GM18505 (cell line): ENCODE data around the gene LIPT2.
A peak's percentile ranks its signal among the peaks of the same experiment; 100 is the strongest.
"Not testable (repeated sequence)": the region's sequence is repeated elsewhere in the genome, so short reads cannot be mapped to it uniquely, and the experiment has no call there.

ENCODE experiments used
- ATAC-seq: cut with Tn5 transposase; IDR thresholded peaks from one replicate; pipeline ENCODE4 v1.9.1; 2021; ENCODE audit not compliant: unreplicated experiment
- POLR2A ChIP-seq: IDR thresholded peaks from 4 replicates; pipeline ENCODE4 v1.6.1; 2011; ENCODE audit warnings: borderline replicate concordance; ENCODE audit not compliant: insufficient read depth, insufficient read length; ENCODE audit errors: extremely low read depth

Gene LIPT2

DNA sequence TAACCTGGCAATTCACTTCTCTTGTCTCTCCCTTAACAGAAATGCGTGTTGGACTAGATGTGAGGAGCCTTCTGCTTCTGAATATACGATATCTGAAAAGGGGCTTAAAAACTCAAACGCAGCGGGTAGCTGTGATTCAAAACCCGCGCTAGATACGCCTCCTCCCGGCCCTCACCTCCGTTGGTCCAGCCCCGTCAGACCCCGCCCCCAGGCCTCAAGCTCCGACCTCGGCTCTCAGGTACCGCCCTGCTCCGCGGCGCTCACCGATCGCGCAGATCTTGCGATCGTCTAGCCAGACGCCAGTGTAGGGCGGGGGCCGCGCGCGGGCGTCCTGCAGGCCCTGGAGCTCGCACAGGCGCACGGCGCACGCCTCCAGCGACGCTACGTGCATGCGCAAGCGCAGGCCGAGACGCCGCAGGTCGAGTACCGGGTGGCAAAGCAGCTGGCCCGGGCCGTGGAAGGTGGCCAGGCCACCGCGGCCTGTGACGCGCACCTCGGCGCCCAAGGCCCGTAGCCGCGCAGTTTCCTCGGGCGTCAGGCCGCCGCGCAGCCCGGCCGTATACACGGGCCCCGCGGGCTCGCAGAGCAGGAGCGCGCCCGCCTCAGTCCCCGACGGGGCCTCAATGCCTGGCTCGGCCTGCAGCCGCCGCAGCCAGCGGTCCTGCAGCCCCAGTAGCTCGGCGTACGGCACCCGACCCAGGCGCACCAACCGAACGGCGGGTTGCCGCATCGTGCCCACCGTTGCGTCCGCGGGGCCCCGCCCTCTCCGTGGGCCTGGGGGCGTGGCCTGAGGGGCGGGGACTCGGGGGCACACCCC, at the start of gene LIPT2:
Gene LIPT2 (minus strand): TSS at position 751 of the 817 bp plus-strand sequence. CDS start 21 bp downstream, at position 730.
- peak; percentile 89 for TF ChIP-seq POLR2A
- ATAC-seq, result peak; percentile 95

GRCh38 chr11:74541466-74541865, 47.9 kb upstream of the LIPT2 start:
- TF ChIP-seq POLR2A, result no peak
- no peak for ATAC-seq

- no peak for TF ChIP-seq POLR2A
- no peak for ATAC-seq
Measured at GRCh38 chr11:74540270-74540669, 46.7 kb upstream of the LIPT2 start.

GRCh38 chr11:74538680-74539079, 45.2 kb upstream of the LIPT2 start:
- ATAC-seq, result no peak
- no peak for TF ChIP-seq POLR2A

GRCh38 chr11:74535371-74536160, 42.0 kb upstream of the LIPT2 start:
- ATAC-seq, result no peak
- TF ChIP-seq POLR2A, result no peak

GRCh38 chr11:74534946-74535275, 41.4 kb upstream of the LIPT2 start:
- ATAC-seq, result not testable (repeated sequence)

DNA sequence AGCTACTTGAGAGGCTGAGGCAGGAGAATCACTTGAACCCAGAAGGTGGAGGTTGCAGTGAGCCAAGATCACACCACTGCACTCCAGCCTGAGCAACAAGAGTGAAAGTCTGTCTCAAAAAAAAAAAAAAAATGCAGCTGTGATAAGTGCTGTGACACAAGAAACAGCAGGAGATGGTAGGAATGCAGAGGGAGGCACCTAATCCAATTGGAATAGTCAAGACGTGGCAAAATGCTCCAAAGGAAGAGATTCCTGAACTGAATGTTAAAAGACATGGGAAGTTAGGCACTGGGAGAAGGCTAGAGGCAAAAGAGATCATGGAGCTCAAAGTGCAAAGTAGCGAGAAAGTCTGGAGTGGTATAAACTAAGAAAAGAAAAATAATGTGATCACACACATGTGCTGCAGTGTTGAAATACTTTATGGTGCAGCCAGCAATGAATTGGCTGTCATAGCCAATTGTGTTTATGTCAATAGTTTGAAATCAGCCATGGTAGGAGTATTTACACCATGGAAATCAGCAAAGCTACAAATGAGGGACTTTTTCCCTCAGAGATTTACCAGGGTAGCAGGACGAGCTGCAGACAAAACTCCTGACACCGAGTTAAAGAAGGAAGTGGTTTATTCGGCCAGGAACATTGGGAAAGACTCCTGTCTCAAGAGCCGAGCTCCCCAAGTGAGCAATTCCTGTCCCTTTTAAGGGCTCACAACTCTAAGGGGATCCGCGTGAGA, 40.9 kb upstream of the LIPT2 start:
- ATAC-seq, result no peak

DNA sequence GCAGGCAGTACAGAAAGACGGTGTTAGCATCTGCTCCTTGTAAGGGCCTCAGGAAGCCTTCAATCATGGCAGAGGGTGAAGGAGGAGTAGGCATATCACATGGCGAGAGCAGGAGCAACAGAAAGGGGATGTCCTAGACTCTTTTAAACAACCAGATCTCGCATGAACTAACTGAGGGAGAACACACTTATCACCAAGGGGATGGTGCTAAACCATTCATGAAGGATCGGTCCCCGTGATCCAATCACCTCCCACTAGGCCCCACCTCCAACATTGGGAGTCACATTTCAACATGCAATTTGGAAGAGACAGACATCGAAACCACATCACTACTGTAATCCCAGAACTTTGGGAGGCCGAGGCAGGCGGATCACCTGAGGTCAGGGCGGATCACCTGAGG, 39.9 kb upstream of the LIPT2 start:
- TF ChIP-seq POLR2A, result no peak
- ATAC-seq, result no peak

More for the DNA sequence above, 40.9 kb upstream of the LIPT2 start:
- no peak for TF ChIP-seq POLR2A

DNA sequence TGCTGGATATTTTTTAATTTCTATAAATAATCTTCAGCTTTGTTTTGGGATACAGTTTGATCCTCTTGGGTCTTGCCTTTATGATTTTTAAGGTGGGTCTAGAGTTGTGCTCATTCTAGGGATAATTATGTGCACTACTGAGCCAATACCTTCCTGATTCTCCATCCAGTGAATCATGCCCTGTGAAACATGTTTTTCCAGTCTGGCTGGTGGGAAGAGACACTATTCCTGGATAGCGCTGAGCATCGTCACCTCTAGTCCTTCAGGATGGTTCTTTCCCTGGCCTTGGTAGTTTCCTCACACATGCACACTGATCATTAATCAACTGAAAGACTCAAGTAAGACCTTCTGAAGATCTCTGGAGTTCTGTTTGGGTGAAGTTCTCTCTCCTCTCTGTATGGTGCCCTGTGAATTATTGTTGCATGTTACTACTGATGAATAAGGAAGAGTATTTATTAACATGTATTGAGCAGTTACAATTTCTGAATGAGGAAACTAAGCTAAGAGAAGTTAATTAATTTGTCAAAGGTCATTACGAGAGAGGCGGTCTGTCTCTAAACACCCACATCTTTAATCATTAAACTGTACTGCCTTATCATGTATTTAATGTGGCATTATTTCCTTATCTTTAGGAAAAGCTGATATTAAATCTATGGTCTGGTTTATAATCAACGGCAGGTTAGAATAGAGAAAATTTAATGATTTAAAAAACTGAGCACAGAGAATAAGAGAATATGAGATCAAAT, 39.1 kb upstream of the LIPT2 start:
- no peak for ATAC-seq
- TF ChIP-seq POLR2A, result no peak

- no peak for TF ChIP-seq POLR2A
- no peak for ATAC-seq
Measured at GRCh38 chr11:74524978-74525377, 31.5 kb upstream of the LIPT2 start.

DNA sequence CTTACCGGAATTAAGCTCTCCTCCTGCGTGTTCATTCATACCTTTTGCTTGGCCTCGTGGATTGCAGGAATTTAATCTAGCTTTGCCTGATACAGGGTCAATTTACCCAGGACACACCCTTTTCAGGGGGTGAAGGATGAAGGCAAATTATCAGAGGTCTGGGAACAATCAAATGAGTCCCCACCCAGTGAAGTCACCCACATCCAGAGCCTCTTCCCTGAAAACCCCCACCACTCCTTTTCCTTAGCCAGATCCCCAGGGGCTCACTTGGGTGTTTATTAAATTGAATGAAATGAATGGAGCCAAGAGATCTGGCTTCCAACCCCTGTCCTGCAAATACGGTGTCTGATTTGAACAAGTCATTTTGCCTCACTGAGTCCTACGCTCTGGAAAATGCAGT, 31.0 kb upstream of the LIPT2 start:
- no peak for ATAC-seq
- TF ChIP-seq POLR2A, result no peak

DNA sequence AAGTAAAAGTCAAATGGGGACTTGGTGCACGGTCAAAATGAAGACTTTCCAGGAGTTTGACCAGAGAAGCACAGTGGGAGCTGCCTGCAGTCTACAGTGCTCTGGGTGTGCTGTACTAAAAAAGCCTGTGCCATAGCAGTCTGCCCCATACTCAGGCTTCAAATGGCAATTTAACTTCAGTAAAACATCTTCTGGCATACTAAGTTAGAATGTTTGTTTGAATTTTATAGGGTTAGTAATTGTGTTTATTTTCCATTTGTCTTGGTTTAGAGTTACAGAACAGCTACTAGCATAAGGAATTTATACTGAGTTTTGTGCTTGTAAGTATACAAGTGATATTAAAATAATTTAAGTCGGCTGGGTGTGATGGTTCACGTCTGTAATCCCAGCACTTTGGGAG, 29.3 kb upstream of the LIPT2 start:
- no peak for TF ChIP-seq POLR2A
- no peak for ATAC-seq
